NCI-H82 (cell line): ENCODE results near the gene BNIP3.

ENCODE experiments used
- DNase-seq: peaks from one replicate; lab custom pipeline; 2025; lab: John Stamatoyannopoulos, UW

The BNIP3 gene

GRCh38 chr10:131981429-131982184, at the start of gene BNIP3:
Gene BNIP3 (minus strand): TSS chr10:131981923. CDS start chr10:131981806, 117 bp downstream.
- DNase-seq, result peak; percentile 93

GRCh38 chr10:132030898-132031463, 49.3 kb upstream of the BNIP3 start:
- DNase-seq, result no peak

GRCh38 chr10:132028706-132029105, 47.0 kb upstream of the BNIP3 start:
- no peak for DNase-seq

GRCh38 chr10:132027423-132027983, 45.8 kb upstream of the BNIP3 start:
- no peak for DNase-seq

GRCh38 chr10:132023092-132023811, 41.5 kb upstream of the BNIP3 start:
- DNase-seq, result peak; percentile 62

GRCh38 chr10:132022241-132022640, 40.5 kb upstream of the BNIP3 start:
- DNase-seq, result no peak

- DNase-seq, result no peak
Measured at GRCh38 chr10:132021504-132022143, 39.9 kb upstream of the BNIP3 start.

GRCh38 chr10:132021046-132021445, 39.3 kb upstream of the BNIP3 start:
- DNase-seq, result no peak

GRCh38 chr10:132020456-132020855, 38.7 kb upstream of the BNIP3 start:
- no peak for DNase-seq

- DNase-seq, result no peak
Measured at GRCh38 chr10:132019366-132019765, 37.6 kb upstream of the BNIP3 start.

GRCh38 chr10:132018446-132018845, 36.7 kb upstream of the BNIP3 start:
- no peak for DNase-seq

- DNase-seq, result no peak
Measured at GRCh38 chr10:132016514-132016913, 34.8 kb upstream of the BNIP3 start.

- no peak for DNase-seq
Measured at GRCh38 chr10:132011445-132011844, 29.7 kb upstream of the BNIP3 start.

GRCh38 chr10:132011024-132011423, 29.3 kb upstream of the BNIP3 start:
- DNase-seq, result peak; percentile 12

GRCh38 chr10:132010483-132010882, 28.8 kb upstream of the BNIP3 start:
- DNase-seq, result peak; percentile 26

- no peak for DNase-seq
Measured at GRCh38 chr10:132009575-132009974, 27.9 kb upstream of the BNIP3 start.

- no peak for DNase-seq
Measured at GRCh38 chr10:132007681-132008080, 26.0 kb upstream of the BNIP3 start.

- DNase-seq, result no peak
Measured at GRCh38 chr10:132006966-132007365, 25.2 kb upstream of the BNIP3 start.

- DNase-seq, result no peak
Measured at GRCh38 chr10:132005147-132005546, 23.4 kb upstream of the BNIP3 start.

GRCh38 chr10:132004052-132004451, 22.3 kb upstream of the BNIP3 start:
- no peak for DNase-seq

GRCh38 chr10:132003282-132003924, 21.7 kb upstream of the BNIP3 start:
- DNase-seq, result no peak

GRCh38 chr10:132002004-132002403, 20.3 kb upstream of the BNIP3 start:
- DNase-seq, result no peak
